Esophagus (tissue), 2 donors: ENCODE results near the gene MIF. TPM values are rescaled to one million over a fixed set of nuclear protein-coding genes. Genes with fewer than 3 reads are reported as not detected.
"Not testable (repeated sequence)": the region's sequence is repeated elsewhere in the genome, so short reads cannot be mapped to it uniquely, and the experiment has no call there.

ENCODE experiments used
- H3K27ac ChIP-seq, 2 donors: one replicate each; pipeline ENCODE4 v1.5.1; 2013; ENCODE audit warnings: low read depth in 2 of 2, mild to moderate bottlenecking in 2 of 2, inconsistent platforms in 1 of 2, low read length in 1 of 2, moderate library complexity in 1 of 2
- H3K27me3 ChIP-seq, 2 donors: one replicate each; pipeline ENCODE4 v1.6.1; 2013; ENCODE audit warnings: low read length in 2 of 2, control low read depth in 1 of 2, mild to moderate bottlenecking in 1 of 2; ENCODE audit not compliant: insufficient read depth in 2 of 2, control insufficient read depth in 1 of 2
- H3K36me3 ChIP-seq, 2 donors: one replicate each; pipeline ENCODE4 v1.6.1; 2013; ENCODE audit warnings: low read length in 1 of 2; ENCODE audit not compliant: control insufficient read depth in 2 of 2, insufficient read depth in 2 of 2
- H3K4me1 ChIP-seq, 2 donors: one replicate each; pipeline ENCODE4 v1.6.1; 2013; ENCODE audit warnings: low read length in 1 of 2; ENCODE audit not compliant: control insufficient read depth in 2 of 2, insufficient read depth in 2 of 2
- H3K4me3 ChIP-seq, 2 donors: one replicate each; pipeline ENCODE4 v1.5.1; 2013; ENCODE audit warnings: low read length in 2 of 2, mild to moderate bottlenecking in 2 of 2, low read depth in 1 of 2, moderate library complexity in 1 of 2
- H3K9me3 ChIP-seq, 2 donors: one replicate each; pipeline ENCODE4 v1.6.1; 2013; ENCODE audit warnings: mild to moderate bottlenecking in 2 of 2, low read depth in 1 of 2, low read length in 1 of 2, moderate library complexity in 1 of 2; ENCODE audit not compliant: control insufficient read depth in 2 of 2, insufficient read depth in 1 of 2
- WGBS, 2 donors: extraction: QIAGEN DNeasy Blood & Tissue Kit; methylation state at CpG; one replicate each; pipeline ENCODE4 v1.1.7; 2013; 5-methylcytosine and 5-hydroxymethylcytosine counted together
- polyA plus RNA-seq, 2 donors: library from polyadenylated mRNA; stranded (reverse); fragments of 200-250 nt; gene quantifications; one replicate each; pipeline ENCODE4 v1.2.3, GENCODE V29; 2013
- donor health status: healthy with polysubstance abuse.
- donor health status: Bipolar disorder and iron deficiency.

MIF gene
- polyA plus RNA-seq, 2 donors: 706 to 1,271 TPM

DNA sequence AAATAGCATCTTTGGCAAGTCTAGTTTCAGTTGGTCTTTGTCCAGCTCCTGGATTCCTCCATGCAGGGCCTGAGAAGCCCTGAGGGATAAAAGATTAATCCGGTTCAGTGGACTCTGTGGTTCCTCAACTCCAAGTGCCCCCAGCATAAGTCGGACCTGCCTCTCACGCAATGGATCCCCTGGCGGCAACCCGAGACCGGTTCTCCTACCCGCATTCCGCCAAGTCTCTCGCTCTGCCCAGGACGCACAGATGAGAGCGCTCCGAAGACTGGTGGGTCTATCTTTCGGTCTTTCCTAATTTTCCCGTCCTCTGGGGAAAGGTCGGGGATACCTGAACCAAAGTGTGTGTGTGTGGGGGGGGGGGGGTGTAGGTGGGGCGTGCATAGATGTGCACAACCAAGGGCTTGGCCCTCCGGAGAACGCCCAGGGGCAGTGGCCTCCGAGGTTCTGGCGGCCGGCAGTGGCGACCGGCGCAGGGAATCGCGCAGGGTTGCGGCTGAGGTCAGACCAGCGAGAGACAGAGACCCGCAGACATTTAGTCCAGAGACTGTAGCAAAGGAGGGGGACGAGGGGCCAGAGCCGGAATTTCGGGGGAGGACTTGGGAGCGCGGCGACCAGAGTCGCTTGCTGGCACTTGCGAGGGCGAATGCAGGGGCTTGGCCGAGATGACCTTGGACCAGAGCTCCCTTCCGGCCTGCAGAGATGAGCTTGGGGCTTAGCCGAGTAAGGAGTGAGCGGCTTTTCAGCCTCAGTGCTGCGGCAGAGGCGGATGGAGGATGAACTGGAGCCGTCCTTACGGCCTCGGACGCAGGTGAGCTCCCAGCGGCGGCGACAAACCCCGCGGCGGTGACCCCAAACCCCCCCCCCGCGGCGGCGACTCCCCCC, 37.2 kb upstream of the MIF start:
- Histone ChIP-seq H3K9me3 (no peaks in the 10 kb centered on the region), H3K27me3 (no peaks in the 10 kb centered on the region), H3K4me3 (peak overlapping the region; percentile 58 to 59), H3K4me1 (peaks cover 0 to 3% of the 10 kb centered on the region in 2 donors), H3K27ac (peak overlapping the region; percentile 82 to 87), H3K36me3 (no peaks in the 10 kb centered on the region)
- WGBS, 2 donors: 4 to 7% methylated on average over 45 to 58 of the region's 58 CpGs

DNA sequence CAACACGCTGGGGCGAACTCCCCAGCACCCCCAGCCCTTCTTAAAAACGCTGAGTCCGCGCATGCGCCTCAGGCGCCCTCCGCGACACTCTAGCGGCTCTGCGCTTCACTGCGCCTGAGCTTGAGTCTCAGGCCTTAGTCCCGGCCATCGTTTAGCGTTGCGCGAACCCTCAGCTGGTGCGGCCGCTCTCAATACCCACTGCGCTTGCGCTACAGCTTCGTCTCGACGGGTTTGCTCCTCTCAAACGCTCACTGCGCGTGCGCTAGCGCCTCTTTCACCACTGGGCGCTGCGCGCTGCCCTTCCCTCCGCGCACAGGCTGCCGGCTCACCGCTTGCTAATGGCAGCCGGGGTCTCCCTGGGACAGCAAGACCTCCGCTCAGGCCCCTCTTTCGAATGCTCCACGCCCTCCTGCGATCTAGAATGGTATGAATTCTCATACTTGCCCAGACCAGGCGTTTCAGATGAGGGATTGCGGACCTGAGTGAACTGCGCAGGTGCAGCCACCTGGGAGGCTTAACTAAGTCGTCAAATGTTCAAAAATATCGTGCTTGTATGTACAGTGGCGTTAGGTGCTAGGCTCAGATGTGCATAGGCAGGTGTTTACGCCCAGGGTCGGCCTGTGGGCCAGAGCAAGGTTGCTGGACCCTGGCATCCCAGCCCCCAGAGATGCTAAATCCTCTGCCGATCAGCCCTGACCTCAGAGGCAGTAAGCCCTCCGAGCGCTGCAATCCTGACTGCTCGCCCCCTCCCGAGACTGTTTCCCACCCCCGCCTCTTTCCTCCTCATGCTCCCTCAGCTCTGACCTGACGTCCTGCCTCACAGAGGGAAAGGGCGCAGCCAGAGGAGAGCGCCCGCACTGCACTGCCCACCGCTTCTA, 36.3 kb upstream of the MIF start, which contains the start of gene SLC2A11:
SLC2A11 (plus strand) TSS at position 270 of the 878 bp plus-strand sequence; CDS start at position 395, 125 bp downstream.
- no peaks in the 10 kb centered on the region for H3K36me3 ChIP-seq
- 1% methylated on average over 58 to 60 of the region's 60 CpGs for WGBS, 2 donors
- no peaks in the 10 kb centered on the region for H3K9me3 ChIP-seq
- H3K27me3 ChIP-seq: no peaks in the 10 kb centered on the region
- H3K27ac ChIP-seq: peak within 1 kb of the TSS; percentile 82 to 87
- peak within 1 kb of the TSS; percentile 58 to 59 for H3K4me3 ChIP-seq
- peaks cover 0 to 3% of the 10 kb centered on the region in 2 donors for H3K4me1 ChIP-seq

DNA sequence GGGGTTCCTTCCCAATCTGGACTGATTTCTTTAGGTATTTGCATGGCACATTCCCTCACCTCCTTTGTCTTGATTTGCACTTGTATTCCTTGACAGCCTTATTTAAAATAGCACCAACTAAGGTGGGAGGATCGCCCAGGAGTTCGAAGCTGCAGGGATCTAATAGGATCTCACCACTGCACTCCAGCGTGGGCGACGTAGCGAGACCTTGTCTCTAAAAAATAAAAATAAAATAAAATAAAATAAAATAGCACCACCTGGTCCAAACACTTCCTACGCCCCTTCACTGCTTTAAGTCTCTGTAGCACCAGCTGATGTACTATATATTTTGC, 35.7 kb upstream of the MIF start:
- Histone ChIP-seq H3K4me1 (peaks cover 0 to 3% of the 10 kb centered on the region in 2 donors), H3K27ac (no peak overlapping the region), H3K9me3 (no peaks in the 10 kb centered on the region), H3K36me3 (no peaks in the 10 kb centered on the region), H3K27me3 (no peaks in the 10 kb centered on the region), H3K4me3 (peak overlapping the region; percentile 58 to 59)
- WGBS, 2 donors: 58 to 64% methylated on average over 7 of the region's 7 CpGs

- Histone ChIP-seq H3K27me3 (no peaks in the 10 kb centered on the region), H3K4me3 (no peak overlapping the region), H3K9me3 (no peaks in the 10 kb centered on the region), H3K27ac (no peak overlapping the region), H3K36me3 (no peaks in the 10 kb centered on the region), H3K4me1 (peaks cover 0 to 3% of the 10 kb centered on the region in 2 donors)
- 88 to 96% methylated on average over 4 of the region's 4 CpGs for WGBS, 2 donors
These were observed 35.0 kb upstream of the MIF start for GRCh38 chr22:23859201-23859600.

DNA sequence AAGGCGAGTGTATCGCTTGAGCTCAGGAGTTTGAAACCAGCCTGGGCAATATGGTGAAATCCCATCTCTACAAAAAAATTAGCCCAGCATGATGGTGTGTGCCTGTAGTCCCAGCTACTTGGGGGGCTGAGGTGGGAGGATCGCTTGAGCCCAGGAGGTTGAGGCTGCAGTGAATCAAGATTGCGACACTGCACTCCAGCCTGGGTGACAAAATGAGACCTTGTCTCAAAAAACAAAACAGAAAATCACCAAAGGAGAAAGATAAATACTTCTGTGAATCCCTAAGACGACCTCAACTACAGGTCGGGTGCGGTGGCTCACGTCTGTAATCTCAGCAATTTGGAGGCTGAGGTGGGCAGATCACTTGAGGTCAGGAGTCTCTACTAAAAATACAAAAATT, 34.0 kb upstream of the MIF start:
- H3K4me1 ChIP-seq, H3K4me3 ChIP-seq, H3K9me3 ChIP-seq, H3K27me3 ChIP-seq, H3K36me3 ChIP-seq, H3K27ac ChIP-seq: not testable (repeated sequence)
- WGBS, 2 donors: 92 to 99% methylated on average over 8 of the region's 8 CpGs

- 72 to 93% methylated on average over 3 of the region's 3 CpGs for WGBS, 2 donors
- Histone ChIP-seq H3K27ac (no peak overlapping the region), H3K27me3 (no peaks in the 10 kb centered on the region), H3K4me3 (no peak overlapping the region), H3K9me3 (no peaks in the 10 kb centered on the region), H3K4me1 (peaks cover 0 to 3% of the 10 kb centered on the region in 2 donors), H3K36me3 (no peaks in the 10 kb centered on the region)
These were observed 32.1 kb upstream of the MIF start for GRCh38 chr22:23862103-23862502.

GRCh38 chr22:23864499-23865154, 29.6 kb upstream of the MIF start:
- H3K9me3 ChIP-seq, H3K36me3 ChIP-seq, H3K27ac ChIP-seq, H3K27me3 ChIP-seq, H3K4me1 ChIP-seq, H3K4me3 ChIP-seq: not testable (repeated sequence)
- WGBS, 2 donors: 70 to 84% methylated on average over 11 of the region's 11 CpGs

DNA sequence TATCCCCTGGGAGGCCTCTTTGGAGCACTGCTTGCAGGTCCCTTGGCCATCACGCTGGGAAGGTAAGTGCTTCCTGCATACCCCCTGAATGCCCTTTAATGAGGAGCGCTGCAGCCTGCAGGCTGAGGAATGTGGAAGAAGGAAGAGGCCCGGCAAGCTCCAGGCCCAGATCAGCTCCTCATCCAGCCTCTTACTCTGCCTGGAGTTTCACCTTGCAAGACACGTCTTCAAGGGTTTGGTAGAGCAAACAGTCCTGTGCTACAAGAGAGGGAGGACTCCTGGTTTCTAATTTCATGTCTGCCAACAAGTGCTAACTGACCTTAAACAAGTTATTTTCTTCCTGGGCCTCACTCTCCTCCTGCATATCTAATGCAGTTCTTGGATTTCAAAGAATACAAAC, 25.6 kb upstream of the MIF start:
- H3K27ac ChIP-seq: no peak overlapping the region

GRCh38 chr22:23874871-23875270, 19.3 kb upstream of the MIF start:
- Histone ChIP-seq H3K36me3 (peaks cover 0 to 12% of the 10 kb centered on the region in 2 donors), H3K4me1 (no peaks in the 10 kb centered on the region), H3K27ac (no peak overlapping the region), H3K4me3 (no peak overlapping the region), H3K27me3 (no peaks in the 10 kb centered on the region), H3K9me3 (no peaks in the 10 kb centered on the region)
- 89 to 92% methylated on average over 4 of the region's 4 CpGs for WGBS, 2 donors

More for the DNA sequence above, 25.6 kb upstream of the MIF start:
- Histone ChIP-seq H3K9me3 (no peaks in the 10 kb centered on the region), H3K27me3 (no peaks in the 10 kb centered on the region), H3K4me3 (no peak overlapping the region), H3K36me3 (no peaks in the 10 kb centered on the region), H3K4me1 (no peaks in the 10 kb centered on the region)
- 93 to 96% methylated on average over 4 of the region's 4 CpGs for WGBS, 2 donors
